ENCODE results near the gene UBE2E2.

UBE2E2 gene

DNA sequence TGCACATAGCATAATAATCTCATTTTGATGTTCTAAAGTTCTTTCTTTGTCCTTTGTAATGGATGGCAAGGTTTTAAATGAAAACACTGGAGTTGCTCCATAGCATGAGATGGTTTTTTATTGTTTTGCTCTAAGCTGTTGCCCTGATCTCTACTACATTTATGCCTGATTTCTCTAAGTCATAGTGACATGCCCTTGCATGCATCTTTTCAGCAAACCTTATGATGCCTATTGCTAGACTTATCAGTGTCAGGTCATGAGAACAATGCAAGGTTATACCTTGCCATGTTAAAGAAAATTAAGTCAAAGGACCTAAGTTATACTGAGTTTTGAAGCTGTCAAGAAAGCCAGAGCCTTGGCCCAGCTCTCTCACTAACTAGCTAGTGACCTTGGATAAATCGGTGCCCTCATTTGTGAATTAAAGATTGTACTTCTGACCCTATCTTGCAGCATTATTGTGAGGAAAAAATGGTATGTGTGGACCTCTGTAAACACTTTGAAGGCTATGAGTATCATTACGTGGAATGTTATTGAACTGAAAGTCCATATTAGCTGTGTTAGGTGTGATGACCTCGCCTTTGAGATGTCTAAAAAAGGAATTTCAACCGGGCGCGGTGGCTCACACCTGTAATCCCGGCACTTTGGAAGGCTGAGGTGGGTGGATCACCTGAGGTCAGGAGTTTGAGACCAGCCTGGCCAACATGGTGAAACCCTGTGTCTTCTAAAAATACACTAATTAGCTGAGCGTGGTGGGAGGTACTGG, 346.2 kb downstream of the UBE2E2 start:
- no peak for DNase-seq

DNA sequence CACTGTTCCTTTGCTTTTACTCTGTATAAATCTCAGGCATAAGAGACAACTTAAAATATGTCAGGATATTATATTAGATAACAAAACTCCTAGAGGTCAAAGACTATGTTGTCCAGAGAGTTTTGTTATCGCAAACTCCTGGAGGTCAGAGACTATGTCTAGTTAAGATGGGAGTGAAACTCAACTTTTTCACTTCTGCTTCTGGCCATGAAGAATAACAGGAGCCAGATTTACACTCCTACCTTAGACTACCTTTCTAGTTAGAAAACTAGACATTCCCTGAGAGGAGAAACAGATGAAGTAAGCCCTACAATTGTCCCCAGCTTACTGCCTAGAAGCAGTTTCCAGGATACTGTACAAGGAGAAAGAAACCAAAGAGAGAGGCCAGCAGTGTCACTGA, 347.3 kb downstream of the UBE2E2 start:
- DNase-seq, result no peak

- DNase-seq, result no peak
Measured at GRCh38 chr3:23552506-23552905, 349.4 kb downstream of the UBE2E2 start.

GRCh38 chr3:23553353-23553752, 350.2 kb downstream of the UBE2E2 start:
- no peak for DNase-seq

DNA sequence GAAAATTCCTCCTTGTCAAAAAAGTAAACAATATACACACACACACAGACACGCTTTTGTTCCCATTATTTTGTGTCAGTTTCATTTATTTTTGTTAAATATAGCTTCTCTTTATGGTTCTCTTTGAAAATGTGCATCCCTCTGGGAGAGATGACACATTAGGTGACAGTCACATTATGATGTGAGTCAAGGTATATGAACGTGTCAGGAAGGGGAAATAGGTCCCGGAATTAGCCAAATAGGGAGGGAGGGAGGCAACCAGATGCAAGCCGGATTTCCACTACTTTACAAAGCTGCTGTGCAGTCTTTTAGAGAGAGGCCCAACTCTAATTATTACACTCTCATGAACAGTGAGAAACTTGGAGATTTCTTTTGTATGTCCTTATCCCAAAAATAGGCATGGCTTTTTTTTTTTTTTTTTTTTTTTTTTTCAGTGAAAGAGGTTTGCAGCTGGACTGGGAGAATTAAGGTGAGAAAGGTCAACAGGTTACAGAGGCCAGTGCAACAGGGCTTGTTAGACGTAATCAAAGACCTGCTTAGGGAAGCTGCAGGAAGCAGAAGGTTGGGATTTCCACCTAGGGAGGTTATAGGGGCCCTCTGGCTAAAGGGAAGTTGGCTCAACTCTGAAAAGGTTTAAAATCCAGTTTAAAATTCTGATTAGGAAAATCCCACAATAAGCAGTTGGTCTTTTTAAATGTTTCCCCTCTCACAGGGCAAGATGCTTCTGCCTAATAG, 362.1 kb downstream of the UBE2E2 start:
- DNase-seq, result no peak

GRCh38 chr3:23566499-23566898, 363.4 kb downstream of the UBE2E2 start:
- DNase-seq, result no peak

DNA sequence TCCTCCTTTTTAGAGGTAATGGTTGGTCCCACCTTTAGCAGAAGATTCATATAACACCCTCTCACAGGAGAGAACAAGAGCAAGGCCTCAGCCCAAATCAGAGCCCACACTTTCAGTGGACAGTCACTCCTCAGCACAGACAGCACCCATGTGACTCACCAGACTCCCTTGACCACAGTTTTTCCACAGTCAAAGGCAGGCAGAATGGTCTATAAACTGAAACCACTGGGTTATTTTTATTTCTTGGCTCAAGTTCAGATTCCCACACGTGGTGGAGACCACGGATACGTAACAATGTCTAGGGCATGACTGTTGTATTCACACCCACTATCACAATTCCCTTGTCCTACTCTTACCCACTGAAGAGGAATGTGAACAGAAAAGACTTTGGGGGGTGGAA, 364.8 kb downstream of the UBE2E2 start:
- no peak for DNase-seq

- no peak for DNase-seq
Measured at GRCh38 chr3:23573827-23574226, 370.7 kb downstream of the UBE2E2 start.

DNA sequence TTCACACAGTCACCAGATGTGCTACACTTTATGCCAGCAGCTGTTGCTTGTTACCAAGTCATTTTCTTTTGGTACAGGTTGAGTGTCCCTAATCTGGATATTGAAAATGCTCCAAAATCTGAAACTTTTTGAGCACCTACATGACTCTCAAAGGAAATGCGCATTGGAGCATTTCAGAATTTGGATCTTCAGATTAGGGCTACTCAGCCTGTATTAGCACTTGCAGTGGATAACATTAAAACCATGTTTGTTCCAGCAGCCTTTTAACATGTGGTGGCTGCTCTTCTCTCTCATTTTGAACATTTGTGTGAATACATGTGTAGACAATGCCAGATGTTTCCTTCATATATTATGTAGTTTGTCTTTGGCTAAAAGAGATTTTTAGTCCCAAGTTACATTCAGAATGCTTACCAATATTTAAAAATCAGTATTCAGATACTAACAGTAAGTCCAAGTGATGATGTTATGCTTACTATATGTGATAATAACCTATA, 371.7 kb downstream of the UBE2E2 start:
- no peak for DNase-seq

- DNase-seq, result no peak
Measured at GRCh38 chr3:23575697-23576096, 372.6 kb downstream of the UBE2E2 start.

DNA sequence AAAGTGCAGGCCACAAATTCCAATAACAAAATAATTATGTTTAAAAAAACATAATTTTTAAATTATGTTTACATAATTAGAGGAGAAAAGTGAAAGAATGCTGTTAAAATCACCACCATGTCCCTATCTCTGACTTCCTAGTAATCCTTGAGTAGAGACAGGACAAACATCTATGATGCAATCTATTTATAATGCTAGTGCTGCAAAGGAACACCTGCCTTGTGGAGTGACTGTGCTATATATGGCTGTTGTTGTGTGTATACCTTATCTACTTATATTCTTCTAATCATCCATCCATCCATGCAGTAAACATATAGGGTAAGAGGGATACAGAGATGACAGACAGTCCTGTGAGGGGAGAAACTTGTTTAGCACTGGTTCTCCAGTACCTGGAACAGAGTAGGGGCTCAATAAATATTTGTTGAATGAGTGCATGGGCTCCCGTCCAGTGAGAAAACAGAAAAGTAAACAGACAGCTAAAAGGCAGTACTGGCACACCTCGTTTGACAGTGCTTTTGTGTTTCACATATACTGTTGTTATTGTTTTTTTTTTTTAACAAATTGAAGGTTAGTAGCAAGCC, 373.3 kb downstream of the UBE2E2 start:
- DNase-seq, result no peak

DNA sequence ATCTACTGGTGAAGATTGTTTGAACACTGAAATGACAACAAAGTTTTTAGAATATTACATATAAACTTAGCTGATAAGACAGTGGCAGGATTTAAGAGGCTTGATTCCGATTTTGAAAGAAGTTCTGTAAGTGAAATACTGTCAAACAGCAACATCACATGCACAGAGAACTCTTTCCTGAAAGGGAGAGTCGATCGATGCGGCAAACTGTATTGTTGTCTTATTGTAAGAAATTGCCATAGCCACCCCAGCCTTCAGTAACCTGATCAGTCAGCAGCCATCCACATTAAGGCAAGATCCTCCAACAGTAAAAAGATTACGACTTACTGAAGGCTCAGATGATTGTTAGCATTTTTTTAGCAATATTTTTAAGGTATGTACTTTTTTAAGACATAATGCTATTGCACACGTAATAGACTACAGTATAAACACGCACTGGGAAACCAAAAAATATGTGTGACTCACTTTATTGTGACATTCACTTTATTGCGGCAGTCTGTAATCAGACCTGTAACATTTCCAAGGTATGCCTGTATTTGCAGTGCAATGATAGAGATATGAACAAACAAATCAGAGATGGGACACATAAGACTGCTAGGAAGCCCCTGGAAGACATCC, 377.1 kb downstream of the UBE2E2 start:
- DNase-seq, result no peak

GRCh38 chr3:23583980-23584740, 381.0 kb downstream of the UBE2E2 start:
- DNase-seq, result no peak

DNA sequence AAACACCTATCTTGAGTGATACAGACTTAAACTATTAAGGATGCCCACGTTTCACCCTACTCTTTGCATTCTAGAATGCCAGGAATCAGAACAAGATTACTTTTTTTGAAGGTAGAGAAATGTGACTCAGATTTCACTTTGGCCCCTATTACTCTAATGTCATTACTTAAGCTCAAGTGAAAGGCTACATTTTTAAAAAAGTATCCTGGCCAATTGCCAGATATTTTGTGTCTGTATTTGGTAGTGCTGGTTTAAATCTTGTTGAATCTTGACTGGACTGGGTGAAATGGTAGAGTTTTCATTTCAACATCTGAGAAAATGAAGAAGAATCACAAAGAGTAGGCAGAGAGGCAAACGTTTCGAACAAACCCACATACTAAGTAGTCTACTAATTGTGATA, 384.4 kb downstream of the UBE2E2 start:
- no peak for DNase-seq

- DNase-seq, result no peak
Measured at GRCh38 chr3:23588547-23588946, 385.4 kb downstream of the UBE2E2 start.

DNA sequence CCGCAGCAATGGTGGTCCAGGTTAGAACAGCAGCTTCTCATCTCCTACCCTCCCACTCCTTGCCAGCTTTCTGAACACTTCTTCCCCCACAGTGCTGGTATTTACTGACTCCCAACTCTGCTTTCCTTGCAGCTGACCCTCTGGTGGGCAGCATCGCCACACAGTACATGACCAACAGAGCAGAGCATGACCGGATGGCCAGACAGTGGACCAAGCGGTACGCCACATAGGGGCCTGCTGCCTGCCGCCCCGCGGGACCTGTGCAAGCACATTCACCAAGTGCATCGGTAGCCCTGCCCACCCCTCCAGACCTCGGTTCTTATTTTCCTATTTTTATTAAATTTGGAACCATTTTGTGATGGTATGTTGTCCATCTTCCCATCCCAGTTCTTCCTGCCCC, 386.5 kb downstream of the UBE2E2 start:
- no peak for DNase-seq

DNA sequence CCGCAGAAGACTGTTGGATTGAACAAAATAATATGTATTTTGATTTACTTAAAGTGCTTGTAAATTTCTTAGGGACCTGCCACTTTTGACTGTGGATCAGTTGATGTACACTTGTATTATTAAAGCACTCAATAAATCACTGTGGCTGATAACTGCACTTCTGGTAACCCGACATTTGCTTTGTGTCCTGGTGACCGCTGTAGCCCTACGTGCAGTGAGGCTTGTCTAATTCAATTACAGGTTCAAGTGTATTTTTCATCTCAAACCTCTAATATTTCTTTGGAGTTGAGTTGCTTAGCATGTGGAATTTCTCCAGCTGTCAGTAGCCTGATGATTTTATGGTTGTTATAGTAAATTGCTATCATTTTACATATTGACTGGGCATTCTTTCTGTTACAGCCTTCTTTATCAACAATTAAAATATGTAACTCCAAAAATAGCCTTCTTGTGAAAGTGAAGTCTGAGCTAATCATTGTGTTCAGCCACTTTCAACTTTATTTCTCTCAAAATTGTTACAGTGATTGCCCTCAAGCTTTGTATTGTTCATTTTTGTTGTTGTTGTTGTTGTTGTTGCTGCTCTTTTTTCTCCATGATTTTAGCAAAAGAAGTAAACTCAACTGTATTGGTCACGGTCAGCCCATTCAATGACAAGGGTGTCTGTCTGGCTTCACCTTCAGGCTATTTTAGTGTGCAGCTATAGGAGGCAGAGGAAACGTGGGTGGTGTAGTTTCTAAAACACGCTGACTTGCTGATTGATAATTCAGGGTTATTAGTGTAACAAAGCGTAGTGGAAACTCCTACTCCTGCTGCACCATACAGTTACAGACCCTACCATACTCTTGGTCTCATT, 387.5 kb downstream of the UBE2E2 start:
- no peak for DNase-seq

DNA sequence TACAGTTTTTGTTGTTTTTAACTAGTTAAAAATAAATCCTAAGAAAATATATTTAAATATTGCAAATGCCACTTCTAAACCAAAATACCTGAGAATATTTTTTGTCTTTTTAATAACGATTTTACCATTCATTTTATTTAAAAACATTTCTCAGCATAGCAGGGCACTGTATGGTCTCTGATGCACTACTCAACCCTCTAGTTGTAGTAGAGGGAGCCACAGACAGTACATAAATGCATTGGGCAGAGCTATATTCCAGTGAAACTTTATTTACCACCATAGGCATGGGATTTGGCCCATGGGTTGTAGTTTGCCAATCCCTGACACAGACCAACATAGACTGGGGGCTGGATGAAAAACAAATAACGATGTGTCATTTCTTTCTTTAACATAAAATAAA, 388.2 kb downstream of the UBE2E2 start:
- no peak for DNase-seq

GRCh38 chr3:23592961-23593931, 390.1 kb downstream of the UBE2E2 start:
- DNase-seq, result no peak

DNA sequence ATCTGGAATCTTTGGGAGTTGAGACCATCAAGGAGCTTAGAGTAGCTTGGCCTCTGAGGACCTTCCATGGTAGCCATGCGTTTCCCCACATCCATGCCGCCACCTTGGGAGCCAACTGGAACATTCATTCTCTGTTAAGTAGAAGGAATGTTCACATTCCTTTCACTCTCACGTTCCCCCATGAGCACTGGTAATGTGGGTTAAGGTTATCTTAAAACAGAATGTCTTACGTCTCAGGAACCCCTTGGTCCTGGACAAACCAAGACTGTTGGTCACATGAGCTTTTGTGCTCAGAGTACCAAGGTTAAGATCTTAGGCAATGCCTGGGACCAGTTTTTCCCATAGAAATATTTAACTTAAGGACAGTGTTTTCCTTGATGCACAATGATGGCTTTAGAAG, 390.9 kb downstream of the UBE2E2 start:
- DNase-seq, result no peak

Measured in left hindlimb (tissue), 1 donor.